ENCODE data around the gene CLMN. TPM values are rescaled to one million over a fixed set of nuclear protein-coding genes. Genes with fewer than 3 reads are reported as not detected.

The CLMN gene
- polyA plus RNA-seq, 3 donors = 22.0 to 33.7 (median 23.2) TPM

GRCh38 chr14:95217391-95217900 is 102.3 kb downstream of the CLMN start:
- no peak overlapping the region for H3K27ac Mint-ChIP-seq
- WGBS (ENCODE audit: insufficient coverage) = 95% methylated on average over 10 of the region's 10 CpGs
- TF ChIP-seq CTCF (IDR thresholded peaks at IDR 0.05) = no peak

GRCh38 chr14:95216008-95216407 is 103.7 kb downstream of the CLMN start:
- WGBS (ENCODE audit: insufficient coverage) = 90% methylated on average over 3 of the region's 8 CpGs
- H3K4me1 ChIP-seq (ENCODE audit: control insufficient read depth in 1 of 2, insufficient read depth in 2 of 2, low read length in 2 of 2) = no peaks in the 10 kb centered on the region
- no peak overlapping the region for H2AFZ ChIP-seq (ENCODE audit: insufficient read depth, low read depth, low read length, poor library complexity, severe bottlenecking)
- peaks cover 24 to 26% of the 10 kb centered on the region in 2 donors for H3K36me3 ChIP-seq (replicated peaks in 1 of 2; ENCODE audit: control insufficient read depth in 1 of 2, insufficient read depth in 2 of 2, low read length in 2 of 2)
- H3K27me3 ChIP-seq (ENCODE audit: control insufficient read depth in 2 of 2, insufficient read depth in 2 of 2, low read length in 2 of 2) = no peaks in the 10 kb centered on the region
- TF ChIP-seq CTCF (IDR thresholded peaks at IDR 0.05) = no peak
- Mint-ChIP-seq H3K27me3 (ENCODE audit: low read depth in 3 of 3) (peaks cover 0 to 2% (median 2%) of the 10 kb centered on the region in 3 donors), H3K9me3 (no peaks in the 10 kb centered on the region), H3K27ac (no peak overlapping the region), H3K36me3 (peaks cover 55 to 75% of the 10 kb centered on the region in 2 donors), H3K4me1 (no peaks in the 10 kb centered on the region), H3K4me3 (no peak overlapping the region)
- intact Hi-C loops (cut with micrococcal nuclease) = no loop called here
- H3K27ac ChIP-seq (ENCODE audit: low read depth in 1 of 2, low read length in 2 of 2) = no peak overlapping the region
- H4K20me1 ChIP-seq (ENCODE audit: insufficient read depth, low read length) = no peaks in the 10 kb centered on the region
- H3K9me3 ChIP-seq (replicated peaks in 1 of 2; ENCODE audit: control insufficient read depth in 1 of 2, insufficient read depth in 1 of 2, low read length in 2 of 2) = no peaks in the 10 kb centered on the region
- no peak for DNase-seq
- H3K4me3 ChIP-seq (replicated peaks in 1 of 3; ENCODE audit: low read depth in 2 of 3, low read length in 3 of 3) = no peak overlapping the region
- no peak overlapping the region for H3K4me2 ChIP-seq (replicated peaks; ENCODE audit: extremely low read depth, low read length, poor library complexity, severe bottlenecking)
- H3K9ac ChIP-seq (ENCODE audit: insufficient read depth, low read length, poor library complexity, severe bottlenecking) = no peak overlapping the region
- no peaks in the 10 kb centered on the region for H3K79me2 ChIP-seq (ENCODE audit: insufficient read depth, low read length)

More at GRCh38 chr14:95217391-95217900, 102.3 kb downstream of the CLMN start:
- Histone ChIP-seq H3K27me3 (ENCODE audit: control insufficient read depth in 2 of 2, insufficient read depth in 2 of 2, low read length in 2 of 2) (no peaks in the 10 kb centered on the region), H3K4me1 (ENCODE audit: control insufficient read depth in 1 of 2, insufficient read depth in 2 of 2, low read length in 2 of 2) (no peaks in the 10 kb centered on the region), H3K36me3 (replicated peaks in 1 of 2; ENCODE audit: control insufficient read depth in 1 of 2, insufficient read depth in 2 of 2, low read length in 2 of 2) (peaks cover 38 to 39% of the 10 kb centered on the region in 2 donors), H3K4me2 (replicated peaks; ENCODE audit: extremely low read depth, low read length, poor library complexity, severe bottlenecking) (no peak overlapping the region), H3K9ac (ENCODE audit: insufficient read depth, low read length, poor library complexity, severe bottlenecking) (no peak overlapping the region), H3K4me3 (replicated peaks in 1 of 3; ENCODE audit: low read depth in 2 of 3, low read length in 3 of 3) (no peak overlapping the region), H3K79me2 (ENCODE audit: insufficient read depth, low read length) (no peaks in the 10 kb centered on the region), H4K20me1 (ENCODE audit: insufficient read depth, low read length) (no peaks in the 10 kb centered on the region), H3K9me3 (replicated peaks in 1 of 2; ENCODE audit: control insufficient read depth in 1 of 2, insufficient read depth in 1 of 2, low read length in 2 of 2) (no peaks in the 10 kb centered on the region), H2AFZ (ENCODE audit: insufficient read depth, low read depth, low read length, poor library complexity, severe bottlenecking) (no peak overlapping the region), H3K27ac (ENCODE audit: low read depth in 1 of 2, low read length in 2 of 2) (no peak overlapping the region)
- intact Hi-C loops (cut with micrococcal nuclease) = no loop called here
- H3K27me3 Mint-ChIP-seq (ENCODE audit: low read depth in 3 of 3) = peaks cover 0 to 4% (median 2%) of the 10 kb centered on the region in 3 donors
- H3K4me3 Mint-ChIP-seq = no peak overlapping the region
- H3K36me3 Mint-ChIP-seq = peaks cover 68 to 85% of the 10 kb centered on the region in 2 donors
- DNase-seq = no peak
- no peaks in the 10 kb centered on the region for H3K4me1 Mint-ChIP-seq
- H3K9me3 Mint-ChIP-seq = peaks cover 0 to 2% (median 0%) of the 10 kb centered on the region in 7 donors
